ENCODE measurements around the gene DROSHA.
"Not testable (repeated sequence)": the region's sequence is repeated elsewhere in the genome, so short reads cannot be mapped to it uniquely, and the experiment has no call there.

Gene DROSHA

GRCh38 chr5:31380049-31380448 lies 151.8 kb downstream of the DROSHA start:
- Mint-ChIP-seq H3K4me3 (no peak overlapping the region), H3K36me3 (ENCODE audit: low read depth) (no peaks in the 10 kb centered on the region), H3K4me1 (ENCODE audit: low read depth) (no peaks in the 10 kb centered on the region), H3K9me3 (no peaks in the 10 kb centered on the region), H3K27me3 (peaks cover 14% of the 10 kb centered on the region), H3K27ac (no peak overlapping the region)
- DNase-seq = no peak

DNA sequence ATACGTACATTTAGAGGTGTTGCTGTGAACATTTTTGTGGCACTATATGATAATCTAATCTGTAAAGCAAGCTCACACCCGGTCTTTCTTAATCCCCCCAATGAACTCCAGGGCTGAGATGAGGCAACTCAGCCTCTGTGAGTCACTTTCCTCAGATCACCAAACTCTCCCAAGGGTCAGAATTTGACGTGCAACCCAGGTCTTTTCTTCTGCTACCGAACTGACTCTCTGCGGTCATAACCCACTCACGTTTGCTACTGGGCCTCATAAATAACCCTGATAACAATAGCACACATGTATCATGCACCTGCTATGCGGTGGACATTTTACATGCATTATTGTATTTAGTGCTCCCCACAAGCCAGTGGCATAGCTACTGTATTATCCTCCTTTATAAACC lies 153.1 kb downstream of the DROSHA start:
- no peak for DNase-seq
- Mint-ChIP-seq H3K27me3 (peaks cover 10% of the 10 kb centered on the region), H3K4me1 (ENCODE audit: low read depth) (no peaks in the 10 kb centered on the region), H3K27ac (no peak overlapping the region), H3K9me3 (no peaks in the 10 kb centered on the region), H3K36me3 (ENCODE audit: low read depth) (no peaks in the 10 kb centered on the region), H3K4me3 (no peak overlapping the region)

DNA sequence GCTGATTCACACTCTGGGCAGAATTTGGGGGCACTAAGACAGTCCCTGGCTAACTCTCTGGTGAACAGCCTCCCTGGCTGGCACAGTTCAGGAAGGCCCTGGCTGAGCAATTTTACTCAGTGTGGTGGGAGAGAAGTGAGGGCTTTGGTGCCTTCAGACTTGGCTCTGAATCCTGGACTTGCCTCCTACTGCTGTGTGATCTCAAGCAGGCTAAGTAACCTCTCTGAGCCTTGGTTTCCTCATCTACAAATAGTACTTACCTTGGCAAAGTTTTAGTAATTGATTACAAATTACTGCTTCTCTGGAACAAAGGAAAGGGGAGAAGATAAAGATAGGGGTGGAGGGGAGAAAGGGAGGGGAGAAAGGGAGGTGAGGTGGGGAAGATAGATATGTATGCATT lies 153.8 kb downstream of the DROSHA start:
- Mint-ChIP-seq H3K27me3 (peaks cover 10% of the 10 kb centered on the region), H3K4me1 (ENCODE audit: low read depth) (no peaks in the 10 kb centered on the region), H3K36me3 (ENCODE audit: low read depth) (no peaks in the 10 kb centered on the region), H3K4me3 (no peak overlapping the region), H3K9me3 (no peaks in the 10 kb centered on the region), H3K27ac (no peak overlapping the region)
- DNase-seq = no peak

GRCh38 chr5:31377274-31377946 lies 154.5 kb downstream of the DROSHA start:
- H3K4me1 Mint-ChIP-seq (ENCODE audit: low read depth) = no peaks in the 10 kb centered on the region
- DNase-seq = no peak
- H3K27me3 Mint-ChIP-seq = peaks cover 7% of the 10 kb centered on the region
- no peak overlapping the region for H3K4me3 Mint-ChIP-seq
- no peak overlapping the region for H3K27ac Mint-ChIP-seq
- H3K36me3 Mint-ChIP-seq (ENCODE audit: low read depth) = no peaks in the 10 kb centered on the region
- H3K9me3 Mint-ChIP-seq = no peaks in the 10 kb centered on the region

DNA sequence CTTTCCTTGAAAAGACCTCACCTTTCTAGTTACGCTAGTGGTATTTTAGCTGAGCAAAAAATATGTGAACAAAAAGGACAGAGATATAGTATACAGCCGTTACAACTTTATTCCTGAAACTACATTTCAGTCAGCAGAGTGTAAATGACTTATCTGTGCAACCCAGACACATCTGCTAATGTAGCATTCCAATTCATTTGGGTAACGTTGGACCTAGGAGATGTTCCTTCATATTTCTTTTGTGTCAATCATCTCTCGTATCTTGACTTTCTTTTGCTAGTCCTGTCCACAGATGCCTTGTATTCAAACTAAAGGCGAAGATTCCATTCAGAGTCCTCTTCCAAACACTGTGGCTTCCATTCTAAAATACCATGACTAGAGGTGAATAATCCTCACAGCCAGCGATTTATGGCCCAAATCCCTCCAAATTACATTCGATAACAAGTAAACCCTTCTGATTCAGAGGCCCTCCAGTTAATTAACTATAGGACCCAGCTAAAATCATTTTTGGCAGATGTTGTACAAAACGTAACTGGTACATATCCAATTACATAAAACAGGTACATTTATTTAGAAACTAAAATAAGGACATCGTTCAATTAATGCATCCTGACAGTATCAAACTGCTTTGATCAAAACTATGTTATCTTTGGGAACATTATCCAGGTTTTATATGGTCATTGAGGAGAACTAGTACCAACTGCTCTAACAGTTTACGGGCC lies 155.7 kb downstream of the DROSHA start:
- Mint-ChIP-seq H3K4me3 (no peak overlapping the region), H3K9me3 (no peaks in the 10 kb centered on the region), H3K27ac (no peak overlapping the region), H3K36me3 (ENCODE audit: low read depth) (no peaks in the 10 kb centered on the region), H3K27me3 (peaks cover 1% of the 10 kb centered on the region), H3K4me1 (ENCODE audit: low read depth) (no peaks in the 10 kb centered on the region)
- no peak for DNase-seq

DNA sequence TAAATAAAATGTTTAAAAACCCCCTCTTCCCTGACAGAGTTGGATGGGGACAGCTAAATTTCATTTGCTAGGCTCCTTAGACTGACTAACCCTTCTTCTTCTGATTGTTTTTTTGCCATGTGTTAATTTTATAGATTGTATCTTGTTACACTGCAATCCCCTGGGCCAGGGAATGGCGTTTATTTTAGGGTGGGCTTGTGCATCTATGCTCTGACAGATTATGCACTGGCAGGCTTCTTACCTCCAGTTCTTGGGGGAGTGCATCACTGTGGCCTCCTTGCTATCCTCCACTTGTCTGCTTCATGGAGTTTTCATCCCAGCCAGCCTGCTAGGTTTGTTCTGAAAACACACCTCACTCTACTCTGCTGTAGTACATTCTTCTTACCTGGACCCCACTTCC lies 159.8 kb downstream of the DROSHA start:
- Mint-ChIP-seq H3K27ac (no peak overlapping the region), H3K9me3 (no peaks in the 10 kb centered on the region), H3K27me3 (peaks cover 11% of the 10 kb centered on the region), H3K4me3 (no peak overlapping the region), H3K36me3 (ENCODE audit: low read depth) (no peaks in the 10 kb centered on the region), H3K4me1 (ENCODE audit: low read depth) (no peaks in the 10 kb centered on the region)
- no peak for DNase-seq

GRCh38 chr5:31366941-31367340 lies 165.0 kb downstream of the DROSHA start:
- DNase-seq = no peak
- Mint-ChIP-seq H3K9me3 (peaks cover 7% of the 10 kb centered on the region), H3K4me3 (no peak overlapping the region), H3K27me3 (peaks cover 24% of the 10 kb centered on the region), H3K36me3 (ENCODE audit: low read depth) (no peaks in the 10 kb centered on the region), H3K4me1 (ENCODE audit: low read depth) (no peaks in the 10 kb centered on the region), H3K27ac (no peak overlapping the region)

DNA sequence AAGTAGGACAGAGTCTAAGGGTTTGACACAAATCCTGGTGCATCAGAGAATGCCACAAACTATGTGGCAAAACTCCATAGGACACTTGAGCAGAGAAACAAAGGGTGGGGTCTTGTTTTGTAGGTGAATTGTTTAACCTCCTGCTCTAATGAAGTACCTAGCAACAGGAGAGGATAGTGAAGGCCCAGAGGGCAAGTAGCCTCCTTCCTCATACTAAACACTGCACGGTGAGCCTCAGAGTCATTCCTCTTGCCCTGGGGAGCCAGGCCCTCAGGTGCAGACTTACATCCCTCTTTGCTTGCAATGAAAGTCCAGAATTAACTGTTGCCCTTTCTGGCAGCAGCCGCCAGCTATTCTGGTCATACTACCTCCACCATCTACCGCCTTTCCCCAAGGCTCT lies 166.1 kb downstream of the DROSHA start:
- no peak overlapping the region for H3K4me3 Mint-ChIP-seq
- no peaks in the 10 kb centered on the region for H3K4me1 Mint-ChIP-seq (ENCODE audit: low read depth)
- H3K27me3 Mint-ChIP-seq = peaks cover 26% of the 10 kb centered on the region
- no peak overlapping the region for H3K27ac Mint-ChIP-seq
- peaks cover 7% of the 10 kb centered on the region for H3K9me3 Mint-ChIP-seq
- no peaks in the 10 kb centered on the region for H3K36me3 Mint-ChIP-seq (ENCODE audit: low read depth)
- no peak for DNase-seq

DNA sequence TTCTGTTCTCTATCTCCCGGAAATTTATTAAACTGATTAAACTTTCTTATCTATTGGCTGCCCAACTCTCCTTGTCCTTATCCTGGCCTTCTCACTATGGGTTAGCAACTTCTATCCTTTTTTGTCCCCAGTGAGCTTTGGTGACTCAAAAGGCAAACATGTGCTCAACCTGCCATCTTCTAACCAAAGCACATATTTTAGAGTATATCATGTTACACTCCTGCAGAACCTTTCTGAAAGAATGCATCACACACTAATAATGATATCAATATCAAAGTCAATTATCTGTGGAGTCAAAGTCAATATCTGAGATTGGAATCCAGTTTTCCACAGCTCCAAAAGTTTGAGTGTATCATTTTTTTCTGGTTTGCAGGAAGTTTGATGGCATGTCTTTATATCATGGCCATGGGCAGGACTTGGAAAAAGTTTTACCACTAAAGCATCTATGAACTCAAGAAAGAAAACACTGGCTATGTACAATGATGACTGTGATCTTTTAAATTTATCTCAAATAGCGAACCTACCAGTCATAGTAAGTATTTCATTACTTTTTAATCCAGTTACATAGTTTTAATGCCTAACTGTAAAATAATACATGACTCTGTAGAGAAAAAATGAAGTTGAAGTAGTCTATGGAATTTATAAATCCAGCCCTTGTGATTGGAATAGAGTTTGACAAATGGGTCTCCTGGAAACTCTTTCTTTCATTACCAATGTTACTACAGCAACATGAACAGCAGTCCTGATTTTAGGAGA lies 166.8 kb downstream of the DROSHA start:
- no peak for DNase-seq
- Mint-ChIP-seq H3K27me3 (peaks cover 25% of the 10 kb centered on the region), H3K27ac (no peak overlapping the region), H3K4me3 (no peak overlapping the region), H3K36me3 (ENCODE audit: low read depth) (no peaks in the 10 kb centered on the region), H3K9me3 (peaks cover 7% of the 10 kb centered on the region), H3K4me1 (ENCODE audit: low read depth) (no peaks in the 10 kb centered on the region)

DNA sequence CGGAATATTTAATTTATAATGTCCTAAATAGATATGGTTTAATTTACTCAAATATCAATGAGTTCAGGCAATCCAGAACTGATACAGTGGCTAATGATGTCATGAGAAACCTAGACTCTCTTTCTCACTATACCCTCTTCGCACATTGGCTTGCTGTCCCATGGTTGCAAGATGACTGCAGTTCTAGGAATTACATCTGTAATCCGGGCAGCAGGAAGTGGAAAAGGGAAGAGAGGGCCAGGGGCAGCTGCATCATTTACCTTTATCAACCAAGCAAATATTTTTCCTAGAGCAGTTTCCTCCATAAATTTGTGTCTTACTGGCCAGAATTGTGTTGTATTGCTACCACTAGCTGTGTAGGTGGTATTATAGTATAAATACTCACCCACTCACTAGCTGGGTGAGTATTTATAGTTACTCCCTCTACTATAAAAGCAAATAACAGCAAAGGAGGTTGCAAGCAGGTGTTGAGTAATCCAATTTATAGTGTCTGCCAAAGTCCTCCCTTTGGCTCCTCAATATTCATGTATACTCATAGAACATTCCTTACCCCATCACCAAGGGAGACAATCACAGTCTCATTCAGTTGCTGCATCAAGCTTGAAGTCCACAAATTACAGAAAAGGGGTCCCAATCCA lies 168.8 kb downstream of the DROSHA start:
- Mint-ChIP-seq H3K4me3 (no peak overlapping the region), H3K9me3 (peaks cover 7% of the 10 kb centered on the region), H3K27me3 (peaks cover 20% of the 10 kb centered on the region), H3K27ac (no peak overlapping the region), H3K36me3 (ENCODE audit: low read depth) (no peaks in the 10 kb centered on the region), H3K4me1 (ENCODE audit: low read depth) (no peaks in the 10 kb centered on the region)
- DNase-seq = no peak

DNA sequence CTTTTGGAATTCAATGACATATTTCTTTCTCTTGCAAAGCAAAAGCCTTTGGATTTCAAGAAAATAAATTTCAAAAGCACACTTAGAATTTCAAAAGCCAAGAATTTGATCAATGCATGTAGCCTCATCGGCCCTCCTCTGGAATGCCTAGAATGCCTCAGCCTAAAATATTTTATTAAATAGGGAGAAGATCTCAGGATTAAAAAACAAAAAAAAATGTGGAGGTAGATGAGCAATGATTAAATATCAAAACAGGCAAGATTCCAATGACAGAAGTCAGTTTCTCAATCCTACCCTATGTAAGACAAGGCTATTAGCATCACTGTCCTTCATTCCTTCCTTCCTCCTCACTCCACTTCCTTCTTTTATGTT lies 169.4 kb downstream of the DROSHA start:
- H3K4me3 Mint-ChIP-seq = no peak overlapping the region
- H3K4me1 Mint-ChIP-seq (ENCODE audit: low read depth) = no peaks in the 10 kb centered on the region
- peaks cover 7% of the 10 kb centered on the region for H3K9me3 Mint-ChIP-seq
- peaks cover 20% of the 10 kb centered on the region for H3K27me3 Mint-ChIP-seq
- no peak for DNase-seq
- no peak overlapping the region for H3K27ac Mint-ChIP-seq
- H3K36me3 Mint-ChIP-seq (ENCODE audit: low read depth) = no peaks in the 10 kb centered on the region

GRCh38 chr5:31361704-31362528 lies 170.0 kb downstream of the DROSHA start:
- H3K27ac Mint-ChIP-seq; H3K36me3 Mint-ChIP-seq (ENCODE audit: low read depth); H3K4me3 Mint-ChIP-seq; DNase-seq; H3K9me3 Mint-ChIP-seq; H3K4me1 Mint-ChIP-seq (ENCODE audit: low read depth): not testable (repeated sequence)
- peaks cover 20% of the 10 kb centered on the region for H3K27me3 Mint-ChIP-seq

GRCh38 chr5:31361234-31361633 lies 170.7 kb downstream of the DROSHA start:
- Mint-ChIP-seq H3K27ac (no peak overlapping the region), H3K4me3 (no peak overlapping the region), H3K9me3 (peaks cover 7% of the 10 kb centered on the region), H3K4me1 (ENCODE audit: low read depth) (no peaks in the 10 kb centered on the region), H3K36me3 (ENCODE audit: low read depth) (no peaks in the 10 kb centered on the region), H3K27me3 (peaks cover 17% of the 10 kb centered on the region)
- no peak for DNase-seq

DNA sequence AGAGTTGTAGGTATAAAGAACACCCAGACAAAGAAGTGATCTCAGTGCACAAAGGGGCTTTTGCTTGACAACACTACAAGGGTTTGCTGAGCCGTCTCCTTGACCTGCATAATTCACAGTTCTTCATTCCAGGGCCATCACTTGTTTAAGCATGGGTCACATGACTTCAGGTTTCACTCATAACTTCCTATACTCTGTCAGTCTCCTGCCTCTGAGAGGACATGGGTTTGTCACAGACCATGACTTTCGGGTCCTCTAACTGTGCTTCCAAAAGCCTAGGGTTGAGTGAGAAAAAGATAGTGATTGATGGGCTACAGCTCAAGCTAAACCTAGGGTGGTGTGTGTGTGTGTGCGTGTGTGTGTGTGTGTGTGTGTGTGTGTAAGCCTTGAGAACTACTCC lies 172.1 kb downstream of the DROSHA start:
- H3K4me3 Mint-ChIP-seq = no peak overlapping the region
- peaks cover 17% of the 10 kb centered on the region for H3K27me3 Mint-ChIP-seq
- H3K4me1 Mint-ChIP-seq (ENCODE audit: low read depth) = no peaks in the 10 kb centered on the region
- H3K36me3 Mint-ChIP-seq (ENCODE audit: low read depth) = no peaks in the 10 kb centered on the region
- DNase-seq = no peak
- H3K9me3 Mint-ChIP-seq = peaks cover 6% of the 10 kb centered on the region
- no peak overlapping the region for H3K27ac Mint-ChIP-seq

Data from activated T-cell treated with anti-CD3 and anti-CD28 coated beads, Interleukin-2, amount 50 U/mL, for 24 hours (primary cell).